ENCODE data around the gene ARHGAP36.

ARHGAP36 gene

DNA sequence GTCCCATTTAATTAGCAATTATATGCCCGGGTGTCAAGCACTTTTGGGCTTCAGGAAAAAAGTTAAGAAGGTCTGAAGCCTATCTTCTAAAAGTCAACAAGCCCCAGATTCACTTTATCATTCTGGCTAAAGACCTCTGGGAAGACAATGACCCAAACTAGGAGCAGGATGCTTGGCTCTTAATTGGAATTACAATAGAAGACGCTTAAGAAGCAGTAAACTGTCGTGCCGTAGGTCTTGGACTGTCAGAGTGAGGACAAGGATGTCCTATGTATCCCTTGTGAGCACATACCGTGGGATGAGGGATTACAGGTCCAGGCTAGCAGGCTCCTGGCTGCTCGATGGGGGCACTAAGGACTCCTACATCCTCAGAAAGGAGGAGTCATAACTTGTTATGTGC is 3.2 kb upstream of the ARHGAP36 start:
- no peak for DNase-seq
- TF ChIP-seq, protein P1, sequence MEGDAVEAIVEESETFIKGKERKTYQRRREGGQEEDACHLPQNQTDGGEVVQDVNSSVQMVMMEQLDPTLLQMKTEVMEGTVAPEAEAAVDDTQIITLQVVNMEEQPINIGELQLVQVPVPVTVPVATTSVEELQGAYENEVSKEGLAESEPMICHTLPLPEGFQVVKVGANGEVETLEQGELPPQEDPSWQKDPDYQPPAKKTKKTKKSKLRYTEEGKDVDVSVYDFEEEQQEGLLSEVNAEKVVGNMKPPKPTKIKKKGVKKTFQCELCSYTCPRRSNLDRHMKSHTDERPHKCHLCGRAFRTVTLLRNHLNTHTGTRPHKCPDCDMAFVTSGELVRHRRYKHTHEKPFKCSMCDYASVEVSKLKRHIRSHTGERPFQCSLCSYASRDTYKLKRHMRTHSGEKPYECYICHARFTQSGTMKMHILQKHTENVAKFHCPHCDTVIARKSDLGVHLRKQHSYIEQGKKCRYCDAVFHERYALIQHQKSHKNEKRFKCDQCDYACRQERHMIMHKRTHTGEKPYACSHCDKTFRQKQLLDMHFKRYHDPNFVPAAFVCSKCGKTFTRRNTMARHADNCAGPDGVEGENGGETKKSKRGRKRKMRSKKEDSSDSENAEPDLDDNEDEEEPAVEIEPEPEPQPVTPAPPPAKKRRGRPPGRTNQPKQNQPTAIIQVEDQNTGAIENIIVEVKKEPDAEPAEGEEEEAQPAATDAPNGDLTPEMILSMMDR (IDR thresholded peaks at IDR 0.05; ENCODE audit: low read depth, low read length), result no peak
- Histone ChIP-seq H3K36me3 (no peaks in the 10 kb centered on the region), H3K27me3 (ENCODE audit: insufficient read depth, low read depth, severe bottlenecking) (peaks cover 53% of the 10 kb centered on the region), H3K9me3 (ENCODE audit: severe bottlenecking) (no peaks in the 10 kb centered on the region), H3K27ac (no peak overlapping the region), H3K4me3 (ENCODE audit: low read depth, low read length) (no peak overlapping the region)

DNA sequence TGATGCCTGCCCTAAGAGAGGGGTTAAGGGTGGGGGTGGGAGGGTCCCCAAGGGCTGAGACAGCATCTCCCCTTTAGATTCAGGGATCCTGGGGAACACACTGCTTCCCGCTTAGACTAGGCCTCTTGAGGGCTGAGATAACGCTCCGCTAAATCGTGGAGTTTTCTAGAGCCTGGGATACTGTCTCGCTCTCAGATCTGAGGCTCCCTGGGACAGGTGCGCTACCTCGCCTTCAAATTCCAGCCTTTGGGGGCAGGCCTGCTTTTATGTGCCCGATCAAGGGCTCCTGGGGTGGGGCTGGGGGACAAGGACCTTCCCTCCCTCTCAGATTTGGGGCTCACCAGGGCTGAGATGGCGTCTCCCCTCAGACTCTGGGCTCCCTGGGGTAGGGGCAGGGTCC is 440 bp upstream of the ARHGAP36 start:
- Histone ChIP-seq H3K4me3 (ENCODE audit: low read depth, low read length) (no peak overlapping the region), H3K27me3 (ENCODE audit: insufficient read depth, low read depth, severe bottlenecking) (peaks cover 42% of the 10 kb centered on the region), H3K9me3 (ENCODE audit: severe bottlenecking) (no peaks in the 10 kb centered on the region), H3K27ac (no peak overlapping the region), H3K36me3 (no peaks in the 10 kb centered on the region)
- TF ChIP-seq, protein P1 (IDR thresholded peaks at IDR 0.05; ENCODE audit: low read depth, low read length), result no peak
- DNase-seq, result no peak

GRCh38 chrX:131059246-131059645 is 1.1 kb downstream of the ARHGAP36 start:
- TF ChIP-seq, protein P1 (IDR thresholded peaks at IDR 0.05; ENCODE audit: low read depth, low read length), result no peak
- DNase-seq, result no peak
- no peaks in the 10 kb centered on the region for H3K9me3 ChIP-seq (ENCODE audit: severe bottlenecking)
- H3K27me3 ChIP-seq (ENCODE audit: insufficient read depth, low read depth, severe bottlenecking), result peaks cover 32% of the 10 kb centered on the region
- no peaks in the 10 kb centered on the region for H3K36me3 ChIP-seq
- no peak overlapping the region for H3K27ac ChIP-seq
- H3K4me3 ChIP-seq (ENCODE audit: low read depth, low read length), result no peak overlapping the region

GRCh38 chrX:131060147-131060546 is 2.0 kb downstream of the ARHGAP36 start:
- TF ChIP-seq, protein P1 (IDR thresholded peaks at IDR 0.05; ENCODE audit: low read depth, low read length), result no peak
- Histone ChIP-seq H3K9me3 (ENCODE audit: severe bottlenecking) (no peaks in the 10 kb centered on the region), H3K4me3 (ENCODE audit: low read depth, low read length) (no peak overlapping the region), H3K27ac (no peak overlapping the region), H3K36me3 (no peaks in the 10 kb centered on the region), H3K27me3 (ENCODE audit: insufficient read depth, low read depth, severe bottlenecking) (peaks cover 30% of the 10 kb centered on the region)
- no peak for DNase-seq

- Histone ChIP-seq H3K36me3 (no peaks in the 10 kb centered on the region), H3K27ac (no peak overlapping the region), H3K9me3 (ENCODE audit: severe bottlenecking) (no peaks in the 10 kb centered on the region), H3K27me3 (ENCODE audit: insufficient read depth, low read depth, severe bottlenecking) (peaks cover 24% of the 10 kb centered on the region), H3K4me3 (ENCODE audit: low read depth, low read length) (no peak overlapping the region)
- TF ChIP-seq, protein P1 (IDR thresholded peaks at IDR 0.05; ENCODE audit: low read depth, low read length), result no peak
- DNase-seq, result no peak
Observed at GRCh38 chrX:131061306-131061705, 3.2 kb downstream of the ARHGAP36 start.

DNA sequence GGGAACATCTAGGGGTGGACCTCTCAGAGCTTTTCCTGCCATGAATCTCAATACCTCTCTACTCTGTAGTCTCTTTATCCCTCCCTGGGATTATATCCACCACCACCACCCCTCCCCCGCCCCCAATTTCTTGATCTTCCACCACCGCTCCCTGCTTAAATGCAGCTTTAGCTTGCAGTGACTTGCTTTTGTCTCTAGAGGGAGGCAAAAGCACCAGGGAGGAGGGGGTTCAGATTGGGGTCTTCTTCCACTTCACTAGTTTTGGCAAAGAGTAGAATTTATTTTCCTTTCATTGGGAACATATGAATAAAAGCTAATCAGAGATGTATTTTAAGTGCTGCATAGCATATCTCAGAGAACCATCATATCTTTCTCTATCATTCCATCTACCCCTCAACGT is 5.5 kb downstream of the ARHGAP36 start:
- no peaks in the 10 kb centered on the region for H3K9me3 ChIP-seq (ENCODE audit: severe bottlenecking)
- H3K4me3 ChIP-seq (ENCODE audit: low read depth, low read length), result no peak overlapping the region
- no peaks in the 10 kb centered on the region for H3K36me3 ChIP-seq
- no peak overlapping the region for H3K27ac ChIP-seq
- TF ChIP-seq, protein P1 (IDR thresholded peaks at IDR 0.05; ENCODE audit: low read depth, low read length), result peak; percentile 51
- peaks cover 8% of the 10 kb centered on the region for H3K27me3 ChIP-seq (ENCODE audit: insufficient read depth, low read depth, severe bottlenecking)
- peak; percentile 20 for DNase-seq

Measured in WERI-Rb-1 (cell line).